HG02973 (cell line): ENCODE data around the gene TRIP4.
"Not testable (repeated sequence)": the region's sequence is repeated elsewhere in the genome, so short reads cannot be mapped to it uniquely, and the experiment has no call there.

Experiments
- ATAC-seq: cut with Tn5 transposase; IDR thresholded peaks from one replicate; pipeline ENCODE4 v1.9.1; 2021; ENCODE audit warnings: moderate library complexity; ENCODE audit not compliant: unreplicated experiment

The TRIP4 gene

GRCh38 chr15:64478863-64479262 is 91.2 kb downstream of the TRIP4 start:
- ATAC-seq, result no peak

GRCh38 chr15:64480891-64481290 is 93.3 kb downstream of the TRIP4 start:
- no peak for ATAC-seq

- no peak for ATAC-seq
Observed at GRCh38 chr15:64483749-64484148, 96.1 kb downstream of the TRIP4 start.

GRCh38 chr15:64485796-64486195 is 98.2 kb downstream of the TRIP4 start:
- ATAC-seq, result no peak

GRCh38 chr15:64490598-64491259 is 103.1 kb downstream of the TRIP4 start:
- ATAC-seq, result no peak

DNA sequence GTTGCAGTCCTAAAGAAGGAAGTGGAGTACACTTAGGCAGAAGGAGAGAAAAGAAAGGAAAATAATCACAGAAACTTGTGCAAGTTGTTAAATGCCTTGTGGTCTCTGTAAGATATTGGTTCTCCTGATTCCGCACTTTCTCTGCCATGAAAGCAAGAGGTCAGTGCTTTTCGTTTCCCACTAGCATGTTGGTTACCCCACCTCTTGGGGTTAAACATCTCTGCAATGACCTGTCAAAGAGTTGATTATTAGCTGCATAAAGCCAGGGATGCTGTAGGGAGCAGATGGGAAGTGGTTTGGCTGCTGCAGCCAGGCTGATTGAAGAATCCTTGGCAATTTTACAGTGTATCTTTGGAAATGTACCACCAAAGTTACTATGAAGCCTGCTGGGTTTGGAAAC is 106.0 kb downstream of the TRIP4 start:
- ATAC-seq, result no peak

DNA sequence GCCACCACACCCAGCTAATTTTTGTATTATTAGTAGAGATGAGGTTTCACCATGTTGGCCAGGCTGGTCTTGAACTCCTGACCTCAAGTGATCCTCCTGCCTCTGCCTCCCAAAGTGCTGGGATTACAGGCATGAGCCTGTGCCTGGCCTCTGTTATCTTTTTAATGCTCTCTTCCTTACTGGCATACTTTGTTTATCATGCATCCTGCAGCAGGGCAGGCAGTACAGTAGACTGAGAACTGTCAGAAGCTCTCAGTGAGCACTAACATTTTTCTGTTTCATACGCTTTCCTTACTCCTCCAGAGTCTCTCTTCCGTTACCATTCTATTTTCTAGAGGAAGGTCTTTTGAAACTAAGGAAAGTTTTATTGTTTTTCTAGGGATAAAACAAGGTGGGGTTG is 108.3 kb downstream of the TRIP4 start:
- ATAC-seq, result not testable (repeated sequence)

GRCh38 chr15:64500695-64501395 is 113.2 kb downstream of the TRIP4 start:
- no peak for ATAC-seq

DNA sequence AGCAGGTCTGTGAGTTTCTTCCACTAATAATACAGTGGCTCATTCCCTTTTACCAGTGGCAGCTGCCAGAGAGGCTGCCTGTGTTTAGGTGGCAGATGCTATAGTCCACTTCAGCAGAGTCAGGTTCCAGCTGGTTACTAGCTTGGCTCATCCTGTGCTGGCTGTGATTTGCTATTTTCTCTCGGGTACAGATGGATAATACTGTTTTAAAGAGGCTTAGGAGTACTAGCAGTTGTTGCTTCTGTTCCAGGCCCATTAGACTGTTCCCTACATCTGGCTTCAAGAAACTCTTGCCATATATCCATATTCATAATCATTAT is 113.7 kb downstream of the TRIP4 start:
- no peak for ATAC-seq

DNA sequence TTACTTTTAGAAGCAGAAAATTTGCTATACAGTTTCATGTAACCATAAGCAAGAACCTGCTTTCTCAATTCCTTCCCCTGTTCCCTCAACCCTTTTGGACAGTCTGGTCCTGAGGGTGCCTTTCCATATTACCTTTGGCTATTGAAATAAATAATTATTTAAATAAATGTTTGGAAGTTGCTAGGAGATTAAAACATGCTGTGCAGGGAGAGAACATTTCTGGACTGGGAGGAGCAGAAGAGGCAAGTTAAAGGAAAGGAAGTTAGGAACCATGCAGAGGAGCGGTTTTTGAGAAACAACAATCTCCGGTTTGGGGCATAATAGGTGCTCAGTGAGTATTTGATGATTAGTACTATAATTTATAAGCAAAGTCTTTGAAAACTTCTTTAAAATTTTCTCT is 114.5 kb downstream of the TRIP4 start:
- ATAC-seq, result no peak

DNA sequence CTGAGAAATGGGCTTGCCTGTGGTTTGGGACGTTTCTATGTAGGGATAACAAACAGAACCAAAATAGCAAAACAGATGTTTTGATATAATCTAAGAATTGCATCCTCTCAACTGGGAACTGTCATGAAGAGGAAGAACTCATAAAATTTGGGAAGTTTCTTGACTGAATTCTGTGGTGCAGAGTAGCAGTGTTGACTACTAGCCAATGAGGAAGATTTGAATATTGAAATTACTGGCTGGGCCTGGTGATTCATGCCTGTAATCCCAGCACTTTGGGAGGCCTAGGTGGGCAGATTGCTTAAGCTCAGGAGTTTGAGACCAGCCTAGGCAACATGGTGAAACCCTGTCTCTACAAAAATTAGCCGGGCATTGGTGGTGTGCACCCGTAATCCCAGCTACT is 114.9 kb downstream of the TRIP4 start:
- no peak for ATAC-seq

- ATAC-seq, result no peak
Observed at GRCh38 chr15:64503197-64503596, 115.6 kb downstream of the TRIP4 start.

DNA sequence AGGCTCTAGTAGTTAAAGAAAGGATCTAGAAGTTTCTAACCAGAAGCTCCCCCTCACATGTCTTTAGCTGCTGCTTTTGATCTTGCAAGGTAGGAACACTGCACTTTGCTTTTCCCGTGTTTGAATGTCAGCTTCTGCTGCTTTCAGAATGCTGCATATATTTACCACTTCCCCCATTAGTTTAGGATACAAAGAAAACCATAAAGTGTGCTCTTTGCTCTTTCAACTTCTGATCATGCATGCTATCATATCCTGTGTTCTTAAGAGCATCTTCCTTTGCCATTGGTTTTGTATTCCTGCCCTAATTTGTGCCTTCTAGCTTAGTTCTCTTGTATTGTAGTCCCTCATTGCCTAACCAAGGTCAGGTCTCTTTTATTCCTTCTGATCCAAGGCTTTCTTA is 116.0 kb downstream of the TRIP4 start:
- ATAC-seq, result no peak
